ENCODE measurements around the gene PRDM11. TPM values are rescaled to one million over a fixed set of nuclear protein-coding genes. Genes with fewer than 3 reads are reported as not detected.
"Not testable (repeated sequence)": the region's sequence is repeated elsewhere in the genome, so short reads cannot be mapped to it uniquely, and the experiment has no call there.

PRDM11 gene
- polyA plus RNA-seq, 3 donors, result 2.8 to 7.5 (median 4.0) TPM

GRCh38 chr11:45243967-45244366 lies 97.5 kb downstream of the PRDM11 start:
- no peak overlapping the region for H3K27ac ChIP-seq (ENCODE audit: low read depth, low read length)
- WGBS, 3 donors, result 83 to 86% (median 84%) methylated on average over 12 of the region's 12 CpGs

- WGBS, 3 donors, result 82 to 92% (median 86%) methylated on average over 8 of the region's 8 CpGs
- no peak overlapping the region for H3K27ac ChIP-seq (ENCODE audit: low read depth, low read length)
Measured at GRCh38 chr11:45245218-45246045, 99.0 kb downstream of the PRDM11 start.

GRCh38 chr11:45246241-45246640 lies 99.8 kb downstream of the PRDM11 start:
- WGBS, 3 donors, result 92 to 96% (median 94%) methylated on average over 8 of the region's 8 CpGs
- no peak overlapping the region for H3K27ac ChIP-seq (ENCODE audit: low read depth, low read length)

- 38 to 64% (median 39%) methylated on average over 2 of the region's 2 CpGs for WGBS, 3 donors
Measured at GRCh38 chr11:45247433-45247832, 101.0 kb downstream of the PRDM11 start.

GRCh38 chr11:45248501-45249011 lies 102.1 kb downstream of the PRDM11 start:
- H3K27ac ChIP-seq (ENCODE audit: low read depth, low read length), result no peak overlapping the region
- 71 to 95% (median 93%) methylated on average over 2 of the region's 2 CpGs for WGBS, 3 donors

More at GRCh38 chr11:45247433-45247832, 101.0 kb downstream of the PRDM11 start:
- no peak overlapping the region for H3K27ac ChIP-seq (ENCODE audit: low read depth, low read length)

GRCh38 chr11:45249372-45249771 lies 102.9 kb downstream of the PRDM11 start:
- H3K27ac ChIP-seq (ENCODE audit: low read depth, low read length), result not testable (repeated sequence)
- 95 to 100% (median 98%) methylated on average over 1 of the region's 1 CpG for WGBS, 3 donors

DNA sequence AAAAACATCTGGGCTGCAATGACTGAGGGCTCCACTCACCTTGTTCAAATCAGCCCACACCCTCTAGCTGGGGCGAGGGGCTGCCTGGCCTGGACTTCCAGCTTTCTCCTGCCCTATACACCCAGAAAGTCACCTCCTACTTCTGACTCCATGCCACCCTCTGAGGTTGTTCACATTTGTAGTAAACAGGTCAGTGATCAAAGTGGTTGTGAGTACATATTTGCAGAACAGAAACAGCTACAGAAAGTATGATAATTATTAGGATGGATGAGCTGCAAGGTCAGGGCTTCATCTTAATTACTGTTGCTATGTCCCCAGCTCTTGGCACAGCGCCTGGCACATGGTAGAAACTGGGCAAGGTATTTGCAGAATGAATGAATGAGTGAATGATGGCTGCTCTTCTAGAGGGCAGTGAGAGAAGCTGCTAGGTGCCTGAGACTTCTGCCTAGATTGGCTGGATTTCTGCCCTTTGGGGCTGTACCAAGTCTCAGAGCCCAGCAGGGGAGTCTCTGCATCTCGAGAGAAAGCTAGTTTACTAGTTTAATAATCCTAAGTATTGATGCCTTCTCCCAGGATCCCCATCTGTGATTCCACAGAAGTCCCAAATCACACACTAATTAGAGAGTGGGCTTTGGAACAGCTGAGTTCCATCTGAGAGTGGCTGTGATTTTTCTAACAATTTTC lies 103.7 kb downstream of the PRDM11 start:
- no peak overlapping the region for H3K27ac ChIP-seq (ENCODE audit: low read depth, low read length)
- WGBS, 3 donors, result 64 to 66% (median 65%) methylated on average over 3 of the region's 3 CpGs

- no peak overlapping the region for H3K27ac ChIP-seq (ENCODE audit: low read depth, low read length)
- 28 to 63% (median 61%) methylated on average over 22 of the region's 22 CpGs for WGBS, 3 donors
Measured at GRCh38 chr11:45252134-45252856, 105.9 kb downstream of the PRDM11 start.

DNA sequence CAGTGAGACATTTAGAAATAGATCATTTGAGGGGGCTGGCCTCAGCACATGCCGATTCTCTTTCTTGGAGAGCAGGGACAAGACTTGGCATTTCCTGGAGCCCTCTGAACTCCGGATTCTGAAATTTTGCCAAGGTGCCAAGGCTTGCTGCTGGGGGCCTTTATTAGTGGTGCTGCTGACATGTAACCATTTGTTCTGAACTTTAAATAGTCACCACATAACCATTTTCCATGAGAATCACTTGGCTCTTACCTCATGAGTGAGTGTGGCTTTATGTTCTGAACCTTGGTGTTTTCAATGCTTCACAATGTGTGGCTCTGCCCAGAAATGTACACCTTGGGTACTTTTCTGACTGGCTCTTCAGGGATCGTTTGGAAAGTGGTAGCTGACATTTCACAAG lies 106.4 kb downstream of the PRDM11 start:
- no peak overlapping the region for H3K27ac ChIP-seq (ENCODE audit: low read depth, low read length)
- whole genome bisulfite sequencing, 3 donors, result 53 to 63% (median 63%) methylated on average over 3 of the region's 3 CpGs

DNA sequence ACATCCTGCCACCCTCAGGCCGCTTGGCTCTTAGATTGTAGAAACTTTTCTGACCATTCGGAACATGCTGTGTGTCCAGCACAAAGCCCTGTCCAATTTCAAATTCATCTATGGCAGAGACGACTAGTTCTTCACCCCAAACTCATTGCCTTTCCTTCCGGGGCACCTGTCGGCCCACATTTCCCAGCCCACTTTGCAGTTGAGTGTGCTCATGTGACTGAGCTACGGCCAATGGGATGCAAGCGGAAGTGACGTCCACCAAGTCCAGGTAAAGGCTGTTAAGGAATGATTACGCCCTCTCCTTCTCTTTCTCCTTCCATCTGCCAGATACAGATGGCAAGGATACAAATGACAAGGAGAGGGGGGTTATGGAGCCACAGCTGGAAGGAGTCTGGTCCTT lies 107.2 kb downstream of the PRDM11 start:
- 81 to 89% (median 81%) methylated on average over 9 of the region's 9 CpGs for WGBS, 3 donors
- H3K27ac ChIP-seq (ENCODE audit: low read depth, low read length), result no peak overlapping the region

GRCh38 chr11:45254070-45254469 lies 107.6 kb downstream of the PRDM11 start:
- WGBS, 3 donors, result 69 to 89% (median 83%) methylated on average over 4 of the region's 4 CpGs
- no peak overlapping the region for H3K27ac ChIP-seq (ENCODE audit: low read depth, low read length)

- 26 to 47% (median 36%) methylated on average over 4 of the region's 4 CpGs for WGBS, 3 donors
- no peak overlapping the region for H3K27ac ChIP-seq (ENCODE audit: low read depth, low read length)
Measured at GRCh38 chr11:45258982-45259530, 112.6 kb downstream of the PRDM11 start.

DNA sequence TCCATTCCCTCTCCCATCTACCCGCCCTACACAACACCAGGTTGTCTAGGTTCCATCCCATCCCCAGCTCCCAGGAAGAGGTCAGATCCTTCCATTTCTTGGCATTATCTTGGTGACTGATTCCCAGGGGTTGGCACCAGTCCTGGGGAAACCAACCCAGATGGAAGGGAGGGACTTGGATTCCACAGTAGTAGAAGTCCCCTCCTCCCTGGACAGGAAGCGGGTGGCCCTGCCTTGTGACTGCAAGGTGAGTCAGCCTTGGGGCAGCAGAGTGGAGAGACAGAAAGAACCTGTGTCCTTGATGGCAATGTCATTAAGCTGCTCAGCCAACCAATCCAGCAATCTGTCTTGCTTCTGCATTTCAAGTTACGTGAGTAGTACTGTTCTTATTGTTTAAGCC lies 113.2 kb downstream of the PRDM11 start:
- 61 to 87% (median 83%) methylated on average over 3 of the region's 3 CpGs for WGBS, 3 donors
- no peak overlapping the region for H3K27ac ChIP-seq (ENCODE audit: low read depth, low read length)

DNA sequence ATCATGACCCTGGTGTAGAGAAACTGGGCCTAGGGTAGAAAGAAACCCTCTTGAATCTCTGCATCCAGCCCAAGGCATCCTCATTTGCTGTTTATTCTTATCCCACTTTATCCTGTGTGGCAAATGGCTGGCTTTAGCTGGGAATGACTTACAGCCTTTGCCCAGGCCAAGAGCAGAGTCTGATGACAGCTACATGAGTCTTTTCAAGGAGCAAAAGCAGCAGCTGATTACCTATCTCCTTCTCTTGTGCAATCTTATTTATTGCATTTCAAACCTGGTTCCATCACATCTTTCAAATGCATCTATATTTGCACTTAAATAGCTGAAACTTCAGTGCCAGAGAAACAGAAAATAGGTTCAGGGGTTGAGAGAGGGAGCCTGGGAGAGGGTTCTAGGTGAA lies 113.6 kb downstream of the PRDM11 start:
- H3K27ac ChIP-seq (ENCODE audit: low read depth, low read length), result no peak overlapping the region

DNA sequence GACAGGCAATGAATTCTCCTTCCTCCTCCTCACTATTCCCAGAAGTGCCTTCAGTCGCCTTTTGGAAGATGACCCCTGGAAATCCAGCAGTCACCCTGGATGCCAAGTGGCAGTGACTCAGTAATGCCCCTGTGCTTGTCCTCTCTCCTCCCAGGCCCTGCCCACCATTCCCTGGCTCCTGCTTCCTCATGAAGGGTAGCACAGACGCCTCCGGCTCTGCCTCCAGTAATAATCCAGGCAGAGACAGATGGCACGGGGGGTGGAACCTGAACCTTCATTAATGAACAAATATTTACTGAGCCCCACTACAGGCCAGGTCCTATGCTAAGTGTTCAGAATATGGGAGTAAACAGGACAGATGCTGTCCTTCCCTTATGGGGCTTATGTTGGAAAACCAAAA lies 116.5 kb downstream of the PRDM11 start:
- no peak overlapping the region for H3K27ac ChIP-seq (ENCODE audit: low read depth, low read length)
- 42 to 75% (median 70%) methylated on average over 4 of the region's 4 CpGs for WGBS, 3 donors

- 87 to 95% (median 94%) methylated on average over 3 of the region's 3 CpGs for WGBS, 3 donors
- H3K27ac ChIP-seq (ENCODE audit: low read depth, low read length), result no peak overlapping the region
Measured at GRCh38 chr11:45263773-45264172, 117.3 kb downstream of the PRDM11 start.

- 58 to 70% (median 69%) methylated on average over 11 of the region's 11 CpGs for whole genome bisulfite sequencing, 3 donors
Measured at GRCh38 chr11:45264839-45265515, 118.5 kb downstream of the PRDM11 start.

GRCh38 chr11:45265969-45266675 lies 119.7 kb downstream of the PRDM11 start:
- H3K27ac ChIP-seq (ENCODE audit: low read depth, low read length), result no peak overlapping the region
- WGBS, 3 donors, result 72 to 80% (median 74%) methylated on average over 2 of the region's 2 CpGs

More at GRCh38 chr11:45264839-45265515, 118.5 kb downstream of the PRDM11 start:
- no peak overlapping the region for H3K27ac ChIP-seq (ENCODE audit: low read depth, low read length)

Measured in adipose tissue (tissue), 3 donors.